HG03571 (cell line): ENCODE data around the gene BAMBI.

Experiments
- ATAC-seq: cut with Tn5 transposase; IDR thresholded peaks from one replicate; pipeline ENCODE4 v1.9.1; 2021; ENCODE audit not compliant: unreplicated experiment

Gene BAMBI

DNA sequence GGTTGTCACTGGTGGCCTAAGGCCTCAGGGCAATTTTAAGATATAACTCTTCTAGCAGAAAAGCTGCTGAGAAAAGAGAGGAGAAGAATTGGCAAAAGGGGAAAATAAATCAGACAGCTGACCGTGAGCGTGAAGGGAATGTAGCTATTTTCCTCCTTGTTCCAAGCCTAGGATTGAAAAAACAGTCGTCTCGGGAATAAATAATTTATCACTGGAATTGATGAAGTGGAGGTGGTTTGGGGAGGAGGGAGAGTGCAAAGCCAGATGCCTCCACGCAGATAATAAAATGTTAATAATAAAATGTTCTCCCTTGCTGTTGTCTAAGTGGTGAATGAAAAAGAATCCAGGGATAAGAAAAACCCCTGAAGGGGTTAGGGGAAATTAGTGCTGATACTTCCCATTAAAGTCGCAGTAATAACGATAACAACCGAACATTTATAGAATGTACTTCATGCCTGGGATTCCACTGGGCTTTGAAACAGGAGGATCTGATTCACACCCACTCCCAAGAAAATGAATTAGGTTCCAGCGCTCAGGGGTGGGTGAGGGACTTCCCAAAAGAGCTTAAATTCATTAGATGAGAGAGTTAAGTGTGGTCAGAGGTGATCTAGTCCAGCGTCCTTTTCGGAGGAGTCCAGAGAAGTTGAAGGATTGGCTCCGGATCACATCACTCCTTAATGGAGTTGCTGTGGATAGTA, 27.3 kb downstream of the BAMBI start:
- no peak for ATAC-seq

DNA sequence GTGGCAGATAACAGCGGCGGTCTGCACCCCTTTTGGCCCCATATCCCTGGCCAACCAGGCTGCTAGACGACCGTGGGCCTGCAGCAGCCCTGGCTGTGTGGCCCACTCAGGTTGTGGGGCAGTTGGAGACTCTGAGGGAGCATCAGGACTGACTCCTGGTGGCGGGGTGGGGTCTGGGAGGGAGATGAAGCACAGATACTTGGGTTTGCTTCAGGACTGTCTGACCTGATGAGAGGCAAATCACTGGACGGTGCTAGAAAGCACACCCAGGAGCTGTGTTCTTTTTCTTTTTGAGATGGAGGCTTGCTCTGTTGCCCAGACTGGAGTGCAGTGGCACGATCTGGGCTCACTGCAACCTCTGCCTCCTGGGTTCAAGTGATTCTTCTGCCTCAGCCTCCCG, 28.2 kb downstream of the BAMBI start:
- ATAC-seq = no peak

DNA sequence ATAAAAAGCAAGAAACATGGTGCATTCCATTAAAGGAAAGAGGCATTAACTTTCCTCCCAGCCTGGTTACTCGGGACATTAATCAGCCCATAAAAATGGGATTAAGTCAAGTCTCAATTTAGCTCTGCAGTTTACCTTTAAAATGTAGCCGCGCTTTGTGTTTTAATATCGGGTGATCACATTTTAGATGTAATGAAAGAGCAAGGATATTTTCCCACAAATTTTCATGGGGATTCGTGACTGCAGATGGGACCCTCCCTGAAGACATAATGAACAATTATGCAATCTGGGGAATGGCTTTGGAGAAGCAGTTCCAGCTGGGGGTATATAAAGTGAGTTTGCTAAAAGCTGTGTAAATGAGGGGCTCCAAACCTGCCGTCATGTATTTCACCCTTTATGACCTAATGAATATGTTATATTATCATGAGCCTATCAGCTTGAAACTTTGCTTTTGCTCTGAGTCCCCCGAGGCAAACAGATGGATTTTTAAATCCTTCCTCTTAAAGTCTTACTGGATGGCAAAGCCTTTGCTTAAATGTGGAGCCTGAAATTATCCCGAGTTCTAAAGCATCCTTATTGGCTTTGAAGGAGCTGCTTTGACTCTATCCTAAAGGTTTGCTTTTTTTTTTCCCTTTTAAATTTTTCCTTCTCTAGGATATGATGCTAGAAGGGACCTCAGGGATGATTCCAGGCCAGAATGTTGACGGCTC, 31.8 kb downstream of the BAMBI start:
- ATAC-seq = no peak

DNA sequence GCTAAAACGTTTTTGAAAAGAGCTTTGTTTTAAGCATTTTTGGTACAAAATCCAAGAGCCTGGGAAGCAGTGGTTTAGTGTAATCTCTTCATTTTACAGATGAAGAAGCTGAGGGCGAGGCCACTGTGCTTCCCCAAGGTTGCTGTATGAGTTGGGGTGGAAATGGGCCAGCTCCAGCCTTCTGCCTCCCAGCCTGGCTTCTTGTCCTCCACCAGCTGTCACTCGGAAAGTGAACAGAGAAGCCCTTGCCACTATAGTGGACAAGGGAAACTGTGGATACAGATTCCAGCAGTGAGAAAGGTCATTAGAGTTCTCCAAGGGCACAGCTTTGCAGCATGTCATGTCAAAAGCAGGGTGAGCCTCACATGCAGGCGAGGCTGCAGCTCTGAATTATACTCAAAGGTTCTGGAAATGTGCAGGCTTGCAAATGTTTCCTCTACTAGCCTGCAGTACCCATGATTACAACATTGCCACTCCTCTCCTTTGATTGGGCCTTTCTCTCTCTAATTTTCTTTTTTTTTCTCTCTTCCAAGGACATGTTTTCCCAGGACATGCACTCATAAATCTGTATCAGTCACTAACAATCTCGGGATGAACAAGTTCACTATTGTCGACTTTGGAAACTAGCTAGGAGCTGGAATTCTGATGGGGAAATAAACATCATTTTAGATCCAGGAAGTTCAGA, 33.0 kb downstream of the BAMBI start:
- ATAC-seq = no peak

DNA sequence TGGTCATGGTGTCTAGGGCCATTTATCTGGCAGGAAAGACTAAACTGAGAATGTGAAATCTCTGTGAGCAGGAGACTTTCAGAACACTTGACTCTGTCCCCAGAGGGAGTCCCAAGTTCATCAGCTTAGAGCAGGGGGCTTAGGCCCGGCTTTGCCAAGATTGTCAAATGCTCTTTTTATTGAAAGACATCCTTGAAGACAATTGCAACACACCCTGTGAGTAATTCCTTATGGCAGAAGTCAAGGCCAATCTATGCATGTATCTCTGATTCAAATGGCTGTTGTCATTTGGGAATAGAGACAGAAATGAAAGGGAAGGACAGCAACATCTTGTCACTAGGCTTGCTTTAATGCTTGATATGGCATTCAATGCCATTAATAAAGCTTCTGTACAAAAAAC, 33.7 kb downstream of the BAMBI start:
- no peak for ATAC-seq

DNA sequence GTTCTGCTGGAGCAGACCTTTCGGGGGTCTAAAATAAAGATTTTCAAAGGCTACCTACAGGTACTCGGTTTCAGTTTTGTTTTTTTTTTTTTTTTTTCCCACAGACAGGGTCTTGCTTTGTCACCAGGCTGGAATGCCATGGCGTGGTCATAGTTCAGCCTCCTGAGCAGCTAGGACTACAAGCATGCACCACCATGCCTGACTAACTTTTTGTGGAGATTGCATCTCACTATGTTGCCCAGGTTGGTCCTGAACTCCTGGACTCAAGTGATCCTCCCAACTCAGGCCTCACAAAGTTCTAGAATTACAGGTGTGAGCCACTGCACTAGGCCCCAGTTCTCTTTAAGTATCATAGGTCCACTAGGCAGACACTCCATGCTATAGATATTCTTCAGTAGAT, 34.5 kb downstream of the BAMBI start:
- no peak for ATAC-seq

DNA sequence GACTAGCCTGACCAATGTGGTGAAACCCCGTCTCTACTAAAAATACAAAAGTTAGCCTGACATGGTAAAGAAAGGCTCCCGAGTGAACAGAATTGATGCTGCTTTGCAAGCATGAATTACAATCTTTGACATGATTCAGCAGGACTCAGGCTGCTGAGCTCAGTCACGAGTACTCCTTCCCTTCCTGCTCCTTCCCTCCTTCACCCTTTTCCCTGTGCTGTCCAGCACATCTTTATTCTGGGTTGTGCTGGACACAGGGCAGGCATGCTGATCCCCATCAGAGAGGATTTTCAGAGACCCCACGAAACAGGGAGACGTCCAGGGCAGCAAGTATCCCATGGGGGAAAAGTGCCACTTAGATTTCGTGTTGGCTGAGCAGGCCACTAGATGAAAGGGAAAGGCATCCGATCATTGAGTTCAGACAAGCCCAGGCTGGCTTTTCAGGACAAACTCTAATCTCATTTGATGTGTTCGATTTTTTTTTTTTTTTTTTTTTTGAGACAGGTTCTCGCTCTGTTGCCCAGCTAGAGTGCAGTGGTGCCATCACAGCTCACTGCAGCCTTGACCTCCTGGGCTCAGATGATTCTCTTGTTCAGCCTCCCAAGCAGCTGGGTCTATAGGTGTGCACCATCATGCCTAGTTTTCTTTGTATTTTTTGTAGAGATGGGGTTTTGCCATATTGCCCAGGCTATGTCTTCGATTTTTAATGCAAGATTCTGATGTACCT, 36.5 kb downstream of the BAMBI start:
- no peak for ATAC-seq

DNA sequence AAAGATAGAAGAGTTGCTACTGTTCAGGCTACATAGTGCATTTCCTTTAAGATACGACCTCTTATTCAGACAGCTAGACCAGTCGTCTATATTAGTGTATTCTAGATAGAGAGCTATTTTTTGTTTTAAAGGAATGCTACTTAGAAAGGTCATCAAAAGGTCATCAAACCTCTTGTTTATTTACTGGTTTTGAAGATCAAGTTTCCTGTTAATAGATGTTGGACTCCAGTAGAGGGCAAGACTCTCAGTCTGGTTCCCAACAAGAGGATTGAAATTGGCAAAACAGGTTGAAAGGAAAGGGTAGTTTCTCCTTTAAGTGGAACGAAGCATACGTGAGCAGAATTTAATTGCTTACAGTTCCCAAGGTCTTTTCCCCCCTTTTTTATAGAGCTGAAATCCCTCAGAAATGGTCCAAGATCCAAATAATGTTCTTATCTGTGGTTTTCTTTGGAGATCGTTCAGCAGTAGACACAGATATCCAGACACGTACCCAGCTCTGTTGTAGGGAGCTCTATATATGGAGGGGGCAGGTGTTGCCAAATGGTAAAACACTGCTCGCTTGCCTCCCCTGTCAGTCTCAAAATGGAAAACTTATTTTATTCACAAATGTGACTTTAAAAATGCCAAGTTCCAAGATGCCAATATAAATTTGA, 37.2 kb downstream of the BAMBI start:
- no peak for ATAC-seq

DNA sequence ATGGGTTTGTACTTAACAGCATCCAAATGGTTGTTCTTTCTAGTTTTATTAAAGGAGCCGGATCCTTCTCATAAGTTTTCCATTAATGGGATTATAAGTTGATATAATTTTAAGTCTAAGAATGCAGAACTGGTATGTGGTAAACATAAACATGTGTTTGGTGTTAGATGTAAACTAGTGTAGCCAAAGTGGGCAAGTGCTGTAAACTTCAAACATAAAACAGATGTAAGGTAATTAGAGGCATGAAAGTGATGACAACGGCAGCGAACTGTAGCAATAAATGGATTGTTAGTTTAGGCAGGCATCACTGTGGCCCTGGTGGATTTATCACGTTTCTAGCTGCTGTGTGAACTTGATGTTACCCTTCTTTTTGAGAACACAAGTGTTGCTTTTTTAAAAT, 37.9 kb downstream of the BAMBI start:
- ATAC-seq = no peak

DNA sequence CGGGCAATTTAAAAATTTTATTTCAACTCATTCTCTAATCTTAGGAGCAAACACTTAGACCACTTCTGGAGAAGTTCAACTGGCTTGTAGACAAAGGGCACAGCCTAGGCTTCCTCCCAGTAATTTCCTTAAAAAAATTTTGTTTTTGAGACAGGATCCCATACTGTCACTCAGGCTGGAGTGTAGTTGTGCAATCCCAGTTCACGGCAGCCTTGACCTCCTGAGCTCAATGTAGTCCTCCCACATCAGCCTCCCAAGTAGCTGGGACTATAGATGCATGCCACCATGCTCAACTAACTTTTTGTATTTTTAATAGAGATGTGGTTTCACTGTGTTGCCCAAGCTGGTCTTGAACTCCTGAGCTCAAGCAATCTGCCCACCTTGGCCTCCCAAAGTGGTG, 38.4 kb downstream of the BAMBI start:
- ATAC-seq = no peak

DNA sequence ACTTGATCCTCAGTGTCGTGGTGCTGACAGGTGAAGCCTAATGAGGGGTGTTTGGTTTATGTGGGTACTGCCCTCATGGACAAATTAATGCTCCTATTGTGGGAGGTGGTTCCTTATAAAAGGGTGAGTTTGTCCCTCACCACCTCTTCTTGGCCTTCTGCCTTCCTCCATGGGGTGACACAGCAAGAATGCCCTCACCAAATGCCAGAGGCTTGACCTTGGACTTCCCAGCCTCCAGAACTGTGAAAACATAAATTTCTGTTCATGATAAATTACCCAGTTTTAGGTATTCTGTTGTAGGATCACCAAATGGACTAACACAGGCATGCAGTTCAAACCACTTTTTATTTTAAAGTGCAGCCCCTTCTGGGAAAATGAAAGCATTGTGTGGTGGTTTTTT, 39.4 kb downstream of the BAMBI start:
- no peak for ATAC-seq

DNA sequence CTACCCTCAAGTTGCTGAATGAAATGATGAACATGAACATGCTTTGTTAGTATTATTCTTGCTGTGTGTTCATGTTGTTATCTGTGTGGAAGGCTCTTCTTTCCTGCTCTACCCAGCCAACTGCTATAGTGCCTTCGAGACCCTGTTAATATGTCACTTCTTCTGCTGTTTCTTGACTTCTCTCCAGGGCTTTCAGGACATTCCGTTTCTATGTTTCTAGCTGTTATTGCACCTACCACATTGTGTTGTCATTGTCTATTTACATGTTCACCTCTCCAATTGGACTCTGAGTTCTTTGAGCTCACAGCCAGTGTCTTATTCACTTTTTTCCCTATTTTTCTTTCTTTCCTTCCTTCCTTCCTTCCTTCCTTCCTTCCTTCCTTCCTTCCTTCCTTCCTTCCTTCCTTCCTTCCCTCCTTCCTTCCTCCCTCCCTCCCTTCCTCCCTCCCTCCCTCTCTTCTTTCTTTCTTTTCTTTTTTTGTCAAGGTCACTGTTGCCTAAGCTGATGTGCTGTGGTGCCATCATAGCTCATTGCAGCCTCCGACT, 40.4 kb downstream of the BAMBI start:
- no peak for ATAC-seq

DNA sequence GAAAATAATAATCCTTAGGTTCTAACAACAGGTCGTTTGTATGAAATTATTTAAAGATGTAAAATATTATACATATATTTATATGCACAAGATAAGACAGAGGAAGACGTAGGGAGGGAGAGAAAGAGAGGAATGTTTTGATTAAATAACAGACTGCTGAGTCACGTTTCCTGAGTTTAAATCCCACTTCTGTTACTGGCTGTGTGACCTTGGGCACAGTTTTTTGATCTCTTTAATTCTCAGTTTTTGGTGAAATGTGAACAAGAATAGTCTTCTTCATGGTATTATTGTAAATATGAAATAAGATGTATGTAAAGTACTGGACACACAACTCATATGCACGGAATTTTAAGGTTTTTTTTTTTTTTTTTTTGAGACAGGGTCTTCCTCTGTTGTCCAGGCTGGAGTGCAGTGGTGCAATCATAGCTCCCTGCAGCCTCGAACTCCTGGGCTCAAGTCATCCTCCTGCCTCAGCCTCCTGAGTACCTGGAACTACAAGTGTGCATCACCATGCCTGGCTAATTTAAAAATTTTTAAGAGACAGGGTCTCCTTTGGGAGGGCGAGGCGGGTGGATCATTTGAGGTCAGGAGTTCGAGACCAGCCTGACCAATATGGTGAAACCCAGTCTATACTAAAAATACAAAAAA, 42.6 kb downstream of the BAMBI start:
- no peak for ATAC-seq

DNA sequence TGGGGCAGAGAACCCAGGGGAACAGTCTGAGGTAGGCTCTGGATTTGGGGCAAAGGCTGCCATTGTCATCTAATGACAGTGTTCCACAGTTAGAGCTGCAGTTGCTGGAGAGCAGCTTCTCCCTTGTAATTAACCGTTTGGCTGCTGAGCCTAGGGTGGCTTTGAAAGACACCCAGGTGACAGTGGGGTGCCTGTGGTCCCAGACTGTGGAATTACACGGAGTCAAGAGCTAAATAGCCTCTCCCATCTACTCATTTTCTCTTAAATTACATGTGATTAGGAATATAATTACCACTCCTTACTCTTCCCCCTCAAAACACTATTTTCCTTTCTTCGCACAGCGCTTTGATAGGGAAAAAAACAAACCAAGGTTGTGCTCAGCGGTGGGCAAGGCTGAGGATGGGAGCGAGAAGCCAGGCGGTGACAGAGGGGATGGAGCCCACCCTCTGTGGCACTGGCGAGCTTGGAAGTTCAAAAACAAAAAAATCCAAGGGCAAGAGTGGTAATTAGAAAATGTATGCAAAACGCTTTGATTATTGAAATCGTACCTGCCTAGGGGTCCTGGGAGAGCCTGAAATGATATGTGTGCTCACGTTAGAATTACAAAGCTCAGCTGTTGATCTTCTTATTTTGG, 44.1 kb downstream of the BAMBI start:
- no peak for ATAC-seq

DNA sequence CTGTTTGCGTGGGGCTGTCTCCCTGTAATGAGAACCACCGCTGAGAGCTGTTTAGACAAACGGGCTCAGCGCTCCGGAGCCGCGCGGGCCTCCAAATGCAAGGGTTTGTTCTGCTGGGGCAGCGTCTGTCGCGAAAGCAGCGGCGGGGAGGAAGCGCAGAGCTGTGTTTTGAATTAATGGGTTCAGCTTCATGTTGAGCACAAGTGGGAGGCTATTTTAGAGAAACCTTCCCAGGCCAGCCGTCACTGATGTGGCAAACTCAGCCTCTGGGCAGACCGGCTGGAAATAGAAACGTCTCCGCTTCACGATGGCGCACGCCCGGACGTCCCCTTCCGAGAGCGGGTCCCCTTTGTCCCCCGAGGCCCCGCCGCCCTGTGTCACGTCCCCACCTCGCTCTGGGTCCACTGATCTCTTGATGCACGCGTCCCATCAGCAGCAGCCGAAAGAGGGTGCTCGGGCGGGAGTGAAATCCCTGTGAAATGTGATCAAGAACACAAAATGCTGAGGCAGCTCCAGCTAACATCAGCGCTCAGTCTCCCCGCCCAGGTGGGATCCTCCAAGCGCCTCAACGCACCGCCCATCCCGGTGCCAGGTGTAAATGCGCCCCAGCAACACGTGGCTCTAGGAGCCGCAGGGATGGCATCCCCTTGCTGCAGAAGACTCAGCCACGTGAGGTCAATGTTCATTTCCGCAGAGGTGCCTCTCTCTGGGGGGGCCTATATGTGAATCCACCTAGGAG, 44.9 kb downstream of the BAMBI start:
- no peak for ATAC-seq

DNA sequence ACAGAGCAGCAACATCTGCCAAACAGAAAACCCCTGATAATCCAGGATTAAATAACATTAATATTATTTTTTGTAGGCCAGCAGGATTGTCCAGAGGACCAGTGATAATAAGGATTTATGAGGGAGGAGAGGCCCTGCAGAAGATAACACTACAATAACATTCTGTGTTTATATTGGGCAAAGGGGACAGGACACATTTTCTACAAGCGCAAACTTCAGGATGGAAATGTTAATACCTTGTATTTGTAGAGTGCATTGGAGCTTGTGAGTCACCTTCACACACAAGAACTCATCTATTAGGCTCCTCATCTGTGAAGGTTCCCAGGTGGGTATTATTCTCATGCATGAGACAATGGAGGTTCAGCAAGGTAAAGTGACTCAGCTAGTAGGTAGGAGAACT, 51.0 kb downstream of the BAMBI start:
- no peak for ATAC-seq

DNA sequence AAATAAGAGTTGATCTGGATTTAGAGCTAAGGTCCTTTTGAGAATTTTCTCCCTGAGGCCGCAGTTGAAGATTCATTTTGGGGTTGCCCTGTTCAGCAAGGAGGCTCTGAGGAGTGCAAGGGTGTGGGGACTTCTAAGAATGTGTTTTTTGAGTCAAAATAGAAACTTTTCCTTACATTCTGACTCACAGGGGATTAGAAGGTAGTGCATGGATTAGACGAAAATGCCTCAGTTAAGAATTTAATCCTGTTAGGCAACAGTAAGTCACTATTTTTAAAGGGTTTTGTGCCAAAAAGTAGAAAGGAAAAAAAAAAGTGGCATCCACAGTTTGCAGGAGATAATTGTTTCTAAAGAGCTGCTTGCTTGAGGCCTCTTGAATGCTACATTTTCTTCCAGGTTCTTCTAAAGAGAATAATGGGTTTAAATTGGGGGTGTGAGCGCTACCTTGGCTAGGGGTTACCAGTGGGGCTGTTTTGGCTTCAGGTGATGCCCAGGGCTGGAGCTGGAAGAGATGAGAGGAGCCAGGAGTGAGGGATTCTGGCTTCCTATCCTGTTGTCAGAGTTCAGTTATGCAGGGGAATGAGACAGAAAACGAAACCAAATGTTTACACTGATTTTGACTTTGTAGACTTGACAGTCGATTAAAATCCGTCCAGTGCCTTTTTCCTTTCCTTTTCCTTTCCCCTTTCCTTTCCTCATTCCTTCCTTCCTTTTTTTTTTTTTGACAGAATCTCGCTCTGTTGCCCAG, 52.9 kb downstream of the BAMBI start:
- ATAC-seq = no peak

DNA sequence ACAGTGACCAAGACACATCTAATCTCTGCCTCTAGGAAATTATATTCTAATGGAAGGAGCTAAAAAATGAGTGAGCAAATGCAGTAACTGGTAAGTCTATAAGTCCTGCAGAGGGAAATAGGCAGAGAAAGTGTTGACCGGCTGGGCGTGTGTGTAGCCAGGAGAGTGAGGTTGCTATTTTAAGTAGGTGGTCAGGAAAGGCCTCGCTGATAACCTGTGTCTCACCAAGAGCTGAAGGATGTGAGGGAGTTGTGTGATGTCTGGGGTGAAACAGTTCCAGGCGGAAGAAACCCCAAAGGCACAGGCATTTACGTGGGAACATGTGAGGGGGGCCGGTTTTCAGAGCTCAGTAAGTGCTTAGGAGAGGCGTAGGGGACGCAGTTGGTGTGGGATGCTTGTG, 54.8 kb downstream of the BAMBI start:
- no peak for ATAC-seq
